Measurements from ENCODE around the gene PNPLA2. TPM values are rescaled to one million over a fixed set of nuclear protein-coding genes. Genes with fewer than 3 reads are reported as not detected.
A peak's percentile ranks its signal among the peaks of the same experiment; 100 is the strongest.

Gene PNPLA2
- total RNA-seq, 4 donors from 2014 or later, result 71.8 to 254 (median 163) TPM

GRCh38 chr11:810040-810567 lies 8.6 kb upstream of the PNPLA2 start:
- Histone ChIP-seq H3K36me3 (peaks cover 0 to 26% (median 0%) of the 10 kb centered on the region in 3 donors), H3K27ac (peak overlapping the region; percentile 96 to 99 (median 98)), H3K4me1 (peaks cover 11 to 35% (median 15%) of the 10 kb centered on the region in 4 donors), H3K27me3 (no peaks in the 10 kb centered on the region), H3K9me3 (no peaks in the 10 kb centered on the region), H3K4me3 (peak overlapping the region; percentile 71 to 97 (median 92))
- DNase-seq, result peak in 1 of 3 donors; percentile 62
- TF ChIP-seq CTCF (IDR thresholded peaks at IDR 0.05) (peak in 1 of 6 experiments; percentile 35), POLR2A (IDR thresholded peaks at IDR 0.05) (peak in 1 of 2 donors; percentile 76)

- peak in 1 of 6 experiments; percentile 21 for TF ChIP-seq CTCF (IDR thresholded peaks at IDR 0.05)
- TF ChIP-seq POLR2A (IDR thresholded peaks at IDR 0.05), result no peak
- DNase-seq, result no peak
- no peaks in the 10 kb centered on the region for H3K9me3 ChIP-seq
- H3K27ac ChIP-seq, result peak overlapping the region in 2 of 4 donors; percentile 11 to 19
- peak overlapping the region in 1 of 4 donors; percentile 28 for H3K4me3 ChIP-seq
- no peaks in the 10 kb centered on the region for H3K27me3 ChIP-seq
- H3K36me3 ChIP-seq, result peaks cover 0 to 26% (median 0%) of the 10 kb centered on the region in 3 donors
- peaks cover 11 to 28% (median 15%) of the 10 kb centered on the region in 4 donors for H3K4me1 ChIP-seq
Measured at GRCh38 chr11:811446-812245, 7.1 kb upstream of the PNPLA2 start.

- peaks cover 11 to 27% (median 15%) of the 10 kb centered on the region in 4 donors for H3K4me1 ChIP-seq
- H3K27ac ChIP-seq, result no peak overlapping the region
- peaks cover 0 to 26% (median 0%) of the 10 kb centered on the region in 3 donors for H3K36me3 ChIP-seq
- no peak overlapping the region for H3K4me3 ChIP-seq
- no peak for DNase-seq
- H3K27me3 ChIP-seq, result no peaks in the 10 kb centered on the region
- no peaks in the 10 kb centered on the region for H3K9me3 ChIP-seq
- TF ChIP-seq CTCF (IDR thresholded peaks at IDR 0.05) (no peak), POLR2A (IDR thresholded peaks at IDR 0.05) (no peak)
Measured at GRCh38 chr11:812390-812789, 6.3 kb upstream of the PNPLA2 start.

GRCh38 chr11:813072-813455 lies 5.7 kb upstream of the PNPLA2 start:
- Histone ChIP-seq H3K4me3 (no peak overlapping the region), H3K4me1 (peaks cover 11 to 21% (median 15%) of the 10 kb centered on the region in 4 donors), H3K27me3 (no peaks in the 10 kb centered on the region), H3K36me3 (peaks cover 0 to 26% (median 0%) of the 10 kb centered on the region in 3 donors), H3K9me3 (no peaks in the 10 kb centered on the region), H3K27ac (no peak overlapping the region)
- TF ChIP-seq POLR2A (IDR thresholded peaks at IDR 0.05) (no peak), CTCF (IDR thresholded peaks at IDR 0.05) (no peak)
- DNase-seq, result no peak

- no peak overlapping the region for H3K4me3 ChIP-seq
- no peaks in the 10 kb centered on the region for H3K27me3 ChIP-seq
- H3K4me1 ChIP-seq, result peaks cover 7 to 17% (median 11%) of the 10 kb centered on the region in 4 donors
- no peaks in the 10 kb centered on the region for H3K9me3 ChIP-seq
- peaks cover 0 to 26% (median 0%) of the 10 kb centered on the region in 3 donors for H3K36me3 ChIP-seq
- no peak for DNase-seq
- no peak overlapping the region for H3K27ac ChIP-seq
- TF ChIP-seq CTCF (IDR thresholded peaks at IDR 0.05) (no peak), POLR2A (IDR thresholded peaks at IDR 0.05) (no peak)
Measured at GRCh38 chr11:813456-814096, 5.1 kb upstream of the PNPLA2 start.

Data from Peyer's patch (tissue), 4 donors.